Brain microvascular endothelial cell (primary cell): ENCODE results near the gene CD200R1L.

Experiments used
- DNase-seq: peaks from one replicate; pipeline ENCODE4 v3.0.0-alpha.2; 2020
- H3K27ac ChIP-seq: fragments of 250-450 bp; sonication (Bioruptor Pico); 2 replicates; pipeline ENCODE4 v1.5.1; 2020; ENCODE audit warnings: mild to moderate bottlenecking, moderate library complexity
- H3K27me3 ChIP-seq: fragments of 250-450 bp; sonication (Bioruptor Pico); replicated peaks from 2 replicates; pipeline ENCODE4 v1.5.1; 2020; ENCODE audit warnings: mild to moderate bottlenecking
- H3K36me3 ChIP-seq: fragments of 250-450 bp; sonication (Bioruptor Pico); replicated peaks from 2 replicates; pipeline ENCODE4 v1.5.1; 2020; ENCODE audit warnings: mild to moderate bottlenecking
- H3K4me3 ChIP-seq: 2 replicates; pipeline ENCODE4 v1.5.1; 2011; ENCODE audit warnings: low read depth, mild to moderate bottlenecking, control low read depth, low read length, moderate library complexity
- in situ Hi-C: cut with HindIII; loops from 2 replicates; pipeline ENCODE4 v1.10.0; 2017; ENCODE audit warnings: low sequenced_read_pairs, low pct_ligation_motif_present
- TF ChIP-seq, protein P1 (sequence below): IDR thresholded peaks from 2 replicates; pipeline ENCODE4 v1.5.1; 2011; ENCODE audit warnings: low read depth, mild to moderate bottlenecking, moderate library complexity, low read length, control low read depth, inconsistent platforms; ENCODE audit errors: missing control alignments

Gene CD200R1L

DNA sequence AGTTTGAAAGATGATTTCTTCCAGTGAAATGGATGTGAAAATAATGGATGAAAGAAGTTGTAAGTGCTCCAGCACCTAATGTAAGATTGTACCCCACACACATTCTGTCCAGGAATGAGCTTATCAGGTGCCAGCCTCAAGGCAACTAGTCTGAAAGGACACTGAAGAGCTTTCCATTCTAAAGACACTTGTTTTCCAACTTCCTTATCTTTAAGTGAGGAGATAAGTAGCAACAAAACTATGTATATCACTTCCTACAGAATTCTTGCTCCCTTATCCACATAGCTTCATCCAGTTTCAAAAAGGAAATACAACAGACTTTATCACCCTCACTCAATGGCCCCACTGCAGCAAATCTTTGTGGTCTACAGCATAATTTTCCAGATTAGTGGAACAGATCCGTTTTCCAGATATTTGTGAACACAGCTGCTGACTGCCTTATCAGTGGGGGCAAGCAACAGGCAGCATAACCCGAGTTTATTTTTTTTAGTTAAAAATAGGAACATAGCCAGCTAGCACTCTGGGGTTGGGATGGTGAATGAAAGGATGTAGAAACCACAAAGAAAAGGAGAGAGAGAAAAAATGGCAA lies 60.6 kb downstream of the CD200R1L start:
- in situ Hi-C loops, result no loop called here
- peak; percentile 81 for DNase-seq
- H3K27ac ChIP-seq, result no peak overlapping the region

DNA sequence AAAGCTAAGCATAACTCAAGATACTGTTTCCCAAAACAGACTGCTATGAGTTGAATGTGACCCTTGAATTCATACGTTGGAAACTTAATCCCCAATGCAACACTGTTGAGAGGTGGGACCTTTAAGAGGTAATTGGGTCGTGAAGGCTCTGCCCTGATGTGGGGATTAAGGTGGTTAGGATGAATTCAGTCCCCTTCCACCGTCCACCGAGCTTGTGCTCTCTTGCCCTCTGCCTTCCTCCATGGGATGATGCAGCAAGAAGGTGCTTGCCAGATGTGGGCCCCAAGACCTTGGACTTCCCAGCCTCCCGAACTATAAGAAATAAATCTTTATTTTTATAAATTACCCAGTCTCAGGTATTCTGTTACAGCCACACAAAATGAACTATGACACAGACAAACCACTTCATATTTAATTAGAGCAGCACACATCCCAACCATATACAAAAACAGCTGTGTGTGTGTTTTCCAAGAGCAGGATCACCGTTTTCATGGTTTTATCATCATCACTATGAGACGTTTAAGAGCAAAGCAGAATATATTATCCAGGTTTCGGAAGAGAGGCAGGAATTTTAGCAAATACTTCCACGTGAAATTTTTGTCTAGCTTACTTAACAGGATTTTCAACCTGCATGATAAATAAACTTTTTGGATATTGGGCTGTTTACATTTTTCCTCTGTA lies 61.2 kb downstream of the CD200R1L start:
- H3K27me3 ChIP-seq, result no peaks in the 10 kb centered on the region
- no peak overlapping the region for H3K4me3 ChIP-seq
- in situ Hi-C loops, result no loop called here
- no peak overlapping the region for H3K27ac ChIP-seq
- TF ChIP-seq, protein P1, sequence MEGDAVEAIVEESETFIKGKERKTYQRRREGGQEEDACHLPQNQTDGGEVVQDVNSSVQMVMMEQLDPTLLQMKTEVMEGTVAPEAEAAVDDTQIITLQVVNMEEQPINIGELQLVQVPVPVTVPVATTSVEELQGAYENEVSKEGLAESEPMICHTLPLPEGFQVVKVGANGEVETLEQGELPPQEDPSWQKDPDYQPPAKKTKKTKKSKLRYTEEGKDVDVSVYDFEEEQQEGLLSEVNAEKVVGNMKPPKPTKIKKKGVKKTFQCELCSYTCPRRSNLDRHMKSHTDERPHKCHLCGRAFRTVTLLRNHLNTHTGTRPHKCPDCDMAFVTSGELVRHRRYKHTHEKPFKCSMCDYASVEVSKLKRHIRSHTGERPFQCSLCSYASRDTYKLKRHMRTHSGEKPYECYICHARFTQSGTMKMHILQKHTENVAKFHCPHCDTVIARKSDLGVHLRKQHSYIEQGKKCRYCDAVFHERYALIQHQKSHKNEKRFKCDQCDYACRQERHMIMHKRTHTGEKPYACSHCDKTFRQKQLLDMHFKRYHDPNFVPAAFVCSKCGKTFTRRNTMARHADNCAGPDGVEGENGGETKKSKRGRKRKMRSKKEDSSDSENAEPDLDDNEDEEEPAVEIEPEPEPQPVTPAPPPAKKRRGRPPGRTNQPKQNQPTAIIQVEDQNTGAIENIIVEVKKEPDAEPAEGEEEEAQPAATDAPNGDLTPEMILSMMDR, result no peak
- no peaks in the 10 kb centered on the region for H3K36me3 ChIP-seq
- no peak for DNase-seq

More for the DNA sequence above, 60.6 kb downstream of the CD200R1L start:
- TF ChIP-seq, protein P1, result no peak
- Histone ChIP-seq H3K4me3 (no peak overlapping the region), H3K27me3 (no peaks in the 10 kb centered on the region), H3K36me3 (no peaks in the 10 kb centered on the region)

DNA sequence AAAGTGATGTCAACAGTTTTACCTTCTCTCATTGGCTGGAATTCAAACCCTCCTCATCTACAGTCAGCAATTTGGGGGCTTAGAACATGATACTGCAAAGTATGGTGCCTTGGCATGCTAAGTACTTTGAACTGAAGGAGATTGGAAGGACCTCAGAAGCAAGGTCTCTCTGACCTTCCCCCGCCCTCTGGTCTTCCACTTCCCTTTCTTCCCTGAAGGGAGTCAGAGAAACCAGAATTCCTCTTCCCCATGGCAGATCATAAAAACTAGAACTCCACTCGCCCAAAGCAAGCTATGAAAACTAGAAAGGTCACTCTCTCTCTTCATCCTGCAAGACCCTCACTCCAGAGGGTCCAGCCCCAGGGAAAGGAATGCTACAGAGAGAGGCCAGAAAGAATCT lies 64.2 kb downstream of the CD200R1L start:
- DNase-seq, result no peak
- Histone ChIP-seq H3K4me3 (no peak overlapping the region), H3K36me3 (no peaks in the 10 kb centered on the region), H3K27me3 (no peaks in the 10 kb centered on the region), H3K27ac (no peak overlapping the region)
- TF ChIP-seq, protein P1, result no peak
- in situ Hi-C loops, result no loop called here

DNA sequence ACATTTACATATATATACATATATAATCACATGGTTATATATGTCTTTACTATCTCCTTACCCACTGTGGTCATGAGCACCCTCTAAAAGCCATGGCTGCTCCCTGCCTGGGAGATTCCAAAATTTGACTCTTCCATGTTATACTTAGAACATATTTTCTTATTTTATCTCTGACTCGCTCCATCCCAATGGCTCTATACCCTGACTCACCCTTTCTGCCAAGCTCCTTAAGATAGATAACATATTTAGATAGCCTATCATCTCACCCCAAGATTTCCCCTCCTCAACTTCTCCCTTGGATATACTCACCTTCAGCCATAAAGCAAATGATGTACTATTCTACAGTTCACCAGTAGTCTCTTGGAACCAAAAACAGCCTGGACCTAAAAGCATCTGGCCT lies 65.1 kb downstream of the CD200R1L start:
- no peak overlapping the region for H3K4me3 ChIP-seq
- H3K36me3 ChIP-seq, result no peaks in the 10 kb centered on the region
- in situ Hi-C loops, result no loop called here
- H3K27me3 ChIP-seq, result no peaks in the 10 kb centered on the region
- no peak for DNase-seq
- H3K27ac ChIP-seq, result no peak overlapping the region
- TF ChIP-seq, protein P1, result no peak

DNA sequence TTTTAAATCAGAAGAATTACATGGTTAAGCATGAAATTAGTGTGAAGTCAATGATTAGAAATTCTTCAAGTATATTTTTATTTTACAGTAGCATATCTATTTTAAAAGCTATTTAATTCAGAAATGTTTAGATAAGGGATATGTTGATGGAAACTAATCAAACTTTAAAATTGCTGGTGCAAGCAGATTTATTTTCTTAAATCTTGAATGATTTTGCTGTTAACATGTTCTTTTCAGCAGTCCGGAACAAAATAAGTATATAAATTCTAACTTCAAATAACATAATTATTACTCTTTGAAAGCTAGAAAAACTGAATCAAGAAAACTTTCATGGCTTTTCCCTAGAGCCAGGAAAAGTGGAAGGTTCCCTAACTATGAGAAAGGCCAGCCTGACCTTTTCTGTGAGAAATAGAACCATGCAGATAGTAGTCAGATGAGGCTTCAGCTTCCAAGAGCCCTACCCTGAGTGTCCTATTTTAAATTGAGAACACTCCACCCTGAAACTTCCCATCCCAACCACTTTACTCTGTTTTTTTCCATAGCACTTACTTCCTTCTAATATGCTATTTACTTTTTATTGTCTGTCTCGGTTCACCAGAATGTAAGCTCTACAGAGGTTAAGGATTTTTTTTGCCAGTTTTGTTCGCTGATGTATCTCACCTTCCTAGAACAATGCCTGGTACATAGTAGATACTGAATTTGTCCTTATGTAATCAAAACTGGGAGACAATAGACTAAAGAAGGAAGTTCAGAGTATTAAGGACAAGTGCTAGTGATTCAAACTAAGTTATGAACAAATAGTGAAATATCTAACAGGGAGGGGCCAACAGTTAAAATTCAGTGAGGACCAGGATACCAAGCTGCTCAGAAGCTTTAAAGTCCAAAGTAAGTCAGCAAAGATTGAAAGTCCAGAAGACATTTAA lies 66.8 kb downstream of the CD200R1L start:
- no peak for DNase-seq
- Histone ChIP-seq H3K27ac (peak overlapping the region; percentile 91), H3K27me3 (no peaks in the 10 kb centered on the region), H3K36me3 (no peaks in the 10 kb centered on the region), H3K4me3 (no peak overlapping the region)
- TF ChIP-seq, protein P1, result no peak
- in situ Hi-C loops, result no loop called here
